Neuronal stem cell (in vitro differentiated cells): ENCODE data around the gene DCLRE1B.

Source experiments
- DNase-seq: peaks from one replicate; pipeline ENCODE4 v3.0.0-alpha.2; 2013; ENCODE audit warnings: low spot score
- H2AFZ ChIP-seq: one replicate; pipeline ENCODE4 v1.6.1; 2013; ENCODE audit warnings: mild to moderate bottlenecking, low read length, inconsistent platforms
- H2AK5ac ChIP-seq: 2 replicates; pipeline ENCODE4 v1.6.1; 2013; ENCODE audit warnings: low read depth, mild to moderate bottlenecking, inconsistent platforms, low read length, moderate library complexity, mixed read lengths
- H2BK120ac ChIP-seq: 2 replicates; pipeline ENCODE4 v1.6.1; 2013; ENCODE audit warnings: low read depth, mild to moderate bottlenecking, inconsistent platforms, low read length, moderate library complexity, mixed read lengths
- H2BK12ac ChIP-seq: one replicate; pipeline ENCODE4 v1.6.1; 2013; ENCODE audit warnings: low read length, inconsistent platforms
- H2BK15ac ChIP-seq: 2 replicates; pipeline ENCODE4 v1.6.1; 2013; ENCODE audit warnings: mild to moderate bottlenecking, low read length, inconsistent platforms, mixed read lengths
- H2BK5ac ChIP-seq: one replicate; pipeline ENCODE4 v1.6.1; 2013; ENCODE audit warnings: inconsistent platforms, mild to moderate bottlenecking, low read length, moderate library complexity
- H3K14ac ChIP-seq: one replicate; pipeline ENCODE4 v1.6.1; 2013; ENCODE audit warnings: low read length, inconsistent platforms
- H3K18ac ChIP-seq: 2 replicates; pipeline ENCODE4 v1.6.1; 2013; ENCODE audit warnings: low read length, inconsistent platforms
- H3K23ac ChIP-seq: 2 replicates; pipeline ENCODE4 v1.6.1; 2013; ENCODE audit warnings: low read depth, mild to moderate bottlenecking, mixed read lengths, low read length, inconsistent platforms; ENCODE audit not compliant: poor library complexity
- H3K27ac ChIP-seq: replicated peaks from 3 replicates; pipeline ENCODE4 v1.5.1; 2013; ENCODE audit warnings: low read length, inconsistent platforms
- H3K27me3 ChIP-seq, 3 experiments: 2 replicates each; pipeline ENCODE4 v1.6.1; 2013; ENCODE audit warnings: low read length in 3 of 3, mild to moderate bottlenecking in 2 of 3, inconsistent platforms in 1 of 3, low read depth in 1 of 3, mixed read lengths in 1 of 3, moderate library complexity in 1 of 3; ENCODE audit not compliant: control insufficient read depth in 3 of 3, insufficient read depth in 3 of 3
- H3K36me3 ChIP-seq, 2 donors: replicated peaks in 1 of 2; 2 replicates each; pipeline ENCODE4 v1.6.1; 2013; ENCODE audit warnings: low read length in 2 of 2; ENCODE audit not compliant: control insufficient read depth in 2 of 2, insufficient read depth in 2 of 2
- H3K4ac ChIP-seq: 2 replicates; pipeline ENCODE4 v1.6.1; 2013; ENCODE audit warnings: inconsistent platforms, mild to moderate bottlenecking, low read length, moderate library complexity
- H3K4me1 ChIP-seq, 2 donors: 1 replicate in 1 of 2; 2 replicates in 1 of 2; pipeline ENCODE4 v1.6.1; 2013; ENCODE audit warnings: low read length in 2 of 2, low read depth in 1 of 2; ENCODE audit not compliant: control insufficient read depth in 2 of 2, insufficient read depth in 1 of 2
- H3K4me2 ChIP-seq: one replicate; pipeline ENCODE4 v1.6.1; 2013; ENCODE audit warnings: mild to moderate bottlenecking, low read length, inconsistent platforms; ENCODE audit not compliant: insufficient read depth, poor library complexity, severe bottlenecking
- H3K4me3 ChIP-seq, 2 donors: 2 replicates each; pipeline ENCODE4 v1.5.1; 2013; ENCODE audit warnings: low read length in 2 of 2, mild to moderate bottlenecking in 2 of 2, inconsistent platforms in 1 of 2, moderate library complexity in 1 of 2
- H3K79me1 ChIP-seq: one replicate; pipeline ENCODE4 v1.6.1; 2013; ENCODE audit warnings: low read depth, mild to moderate bottlenecking, inconsistent platforms, low read length, moderate library complexity
- H3K9ac ChIP-seq: one replicate; pipeline ENCODE4 v1.6.1; 2013; ENCODE audit warnings: mild to moderate bottlenecking, low read depth, low read length, inconsistent platforms; ENCODE audit not compliant: poor library complexity
- H3K9me3 ChIP-seq, 2 donors: replicated peaks in 1 of 2; 2 replicates each; pipeline versions ENCODE3 to v1.6.1; 2013; ENCODE audit warnings: low read length in 2 of 2, mild to moderate bottlenecking in 2 of 2, inconsistent platforms in 1 of 2, low read depth in 1 of 2, mixed read lengths in 1 of 2, moderate library complexity in 1 of 2; ENCODE audit not compliant: control insufficient read depth in 2 of 2, insufficient read depth in 1 of 2
- H4K8ac ChIP-seq: one replicate; pipeline ENCODE4 v1.6.1; 2013; ENCODE audit warnings: low read depth, mild to moderate bottlenecking, inconsistent platforms, low read length, moderate library complexity
- H4K91ac ChIP-seq: one replicate; pipeline ENCODE4 v1.6.1; 2013; ENCODE audit warnings: low read length, low read depth, mild to moderate bottlenecking, inconsistent platforms; ENCODE audit not compliant: poor library complexity
- WGBS, 2 donors: extraction: QIAGEN DNeasy Blood & Tissue Kit; methylation state at CpG; one replicate each; pipeline ENCODE4 v1.1.7; 2013; ENCODE audit warnings: missing lambda C conversion rate in 2 of 2, mixed read lengths in 1 of 2; ENCODE audit not compliant: insufficient read length in 2 of 2, insufficient replicate concordance in 1 of 2; ENCODE audit errors: extremely low coverage in 2 of 2; 5-methylcytosine and 5-hydroxymethylcytosine counted together

Gene DCLRE1B

GRCh38 chr1:113918243-113918642, 13.1 kb downstream of the DCLRE1B start:
- Histone ChIP-seq H3K4me1 (peaks cover 0 to 4% of the 10 kb centered on the region in 2 donors), H3K9me3 (no peaks in the 10 kb centered on the region), H3K36me3 (peaks cover 0 to 11% of the 10 kb centered on the region in 2 donors), H2BK120ac (no peak overlapping the region), H3K4ac (no peak overlapping the region), H2BK12ac (no peak overlapping the region), H3K4me2 (no peak overlapping the region), H3K79me1 (no peaks in the 10 kb centered on the region), H2BK5ac (no peak overlapping the region), H3K27me3 (peaks cover 0 to 2% (median 0%) of the 10 kb centered on the region in 3 experiments), H4K8ac (no peak overlapping the region), H2BK15ac (no peak overlapping the region), H2AFZ (no peak overlapping the region), H3K14ac (no peak overlapping the region), H3K9ac (no peak overlapping the region), H3K27ac (no peak overlapping the region), H3K4me3 (no peak overlapping the region), H2AK5ac (no peak overlapping the region), H3K23ac (no peak overlapping the region), H4K91ac (no peak overlapping the region), H3K18ac (no peak overlapping the region)
- DNase-seq, result no peak

GRCh38 chr1:113922957-113923356, 17.8 kb downstream of the DCLRE1B start:
- H2BK12ac ChIP-seq, result no peak overlapping the region
- no CpG with 5 or more reads among the region's 4 CpGs for WGBS, 2 donors
- no peak overlapping the region for H4K8ac ChIP-seq
- no peak overlapping the region for H4K91ac ChIP-seq
- DNase-seq, result no peak
- peaks cover 0 to 4% (median 0%) of the 10 kb centered on the region in 3 experiments for H3K27me3 ChIP-seq
- H3K79me1 ChIP-seq, result no peaks in the 10 kb centered on the region
- no peaks in the 10 kb centered on the region for H3K9me3 ChIP-seq
- H2BK15ac ChIP-seq, result no peak overlapping the region
- H2BK5ac ChIP-seq, result no peak overlapping the region
- no peak overlapping the region for H2BK120ac ChIP-seq
- no peak overlapping the region for H2AK5ac ChIP-seq
- H3K18ac ChIP-seq, result no peak overlapping the region
- no peak overlapping the region for H3K23ac ChIP-seq
- no peak overlapping the region for H3K9ac ChIP-seq
- H2AFZ ChIP-seq, result no peak overlapping the region
- no peak overlapping the region for H3K14ac ChIP-seq
- H3K27ac ChIP-seq, result no peak overlapping the region
- H3K4ac ChIP-seq, result no peak overlapping the region
- H3K4me3 ChIP-seq, result no peak overlapping the region
- H3K4me2 ChIP-seq, result no peak overlapping the region
- H3K4me1 ChIP-seq, result peaks cover 0 to under 1% of the 10 kb centered on the region in 2 donors
- no peaks in the 10 kb centered on the region for H3K36me3 ChIP-seq

GRCh38 chr1:113924473-113924872, 19.3 kb downstream of the DCLRE1B start:
- H3K4me3 ChIP-seq, result no peak overlapping the region
- H3K79me1 ChIP-seq, result no peaks in the 10 kb centered on the region
- no peak overlapping the region for H2BK120ac ChIP-seq
- H3K4ac ChIP-seq, result no peak overlapping the region
- no peak overlapping the region for H3K27ac ChIP-seq
- DNase-seq, result no peak
- peaks cover 0 to 4% (median 0%) of the 10 kb centered on the region in 3 experiments for H3K27me3 ChIP-seq
- peaks cover 3 to 5% of the 10 kb centered on the region in 2 donors for H3K4me1 ChIP-seq
- no peak overlapping the region for H2BK5ac ChIP-seq
- H3K36me3 ChIP-seq, result no peaks in the 10 kb centered on the region
- H3K18ac ChIP-seq, result no peak overlapping the region
- H3K23ac ChIP-seq, result no peak overlapping the region
- no peak overlapping the region for H4K8ac ChIP-seq
- H2AK5ac ChIP-seq, result no peak overlapping the region
- no peak overlapping the region for H3K9ac ChIP-seq
- H3K4me2 ChIP-seq, result no peak overlapping the region
- no peak overlapping the region for H2BK15ac ChIP-seq
- no peak overlapping the region for H4K91ac ChIP-seq
- H2AFZ ChIP-seq, result no peak overlapping the region
- H3K14ac ChIP-seq, result no peak overlapping the region
- no CpG with 5 or more reads among the region's 2 CpGs for WGBS, 2 donors
- no peaks in the 10 kb centered on the region for H3K9me3 ChIP-seq
- no peak overlapping the region for H2BK12ac ChIP-seq

GRCh38 chr1:113928187-113928930, 23.2 kb downstream of the DCLRE1B start:
- Histone ChIP-seq H2AFZ (peak overlapping the region; percentile 91), H3K14ac (no peak overlapping the region), H2BK5ac (no peak overlapping the region), H2BK12ac (no peak overlapping the region), H2BK120ac (no peak overlapping the region), H3K9ac (no peak overlapping the region), H3K4ac (no peak overlapping the region), H3K4me1 (peaks cover 5 to 9% of the 10 kb centered on the region in 2 donors), H3K27me3 (peaks cover 0 to under 1% (median 0%) of the 10 kb centered on the region in 3 experiments), H3K4me2 (peak overlapping the region; percentile 85), H3K4me3 (peak overlapping the region; percentile 54 to 88), H3K23ac (no peak overlapping the region), H3K27ac (no peak overlapping the region), H4K8ac (no peak overlapping the region), H2AK5ac (no peak overlapping the region), H3K36me3 (no peaks in the 10 kb centered on the region), H4K91ac (no peak overlapping the region), H3K9me3 (no peaks in the 10 kb centered on the region), H3K18ac (no peak overlapping the region), H3K79me1 (peaks cover 6% of the 10 kb centered on the region), H2BK15ac (no peak overlapping the region)
- WGBS, 2 donors, result no CpG with 5 or more reads among the region's 6 CpGs
- no peak for DNase-seq
